Ascending aorta (tissue), 2 donors: ENCODE measurements around the gene CCDC110. TPM values are rescaled to one million over a fixed set of nuclear protein-coding genes. Genes with fewer than 3 reads are reported as not detected.
"Not testable (repeated sequence)": the region's sequence is repeated elsewhere in the genome, so short reads cannot be mapped to it uniquely, and the experiment has no call there.

ENCODE experiments used
- DNase-seq, 2 donors: peaks; one replicate each; pipeline ENCODE4 v3.0.0-alpha.2; 2019; ENCODE audit warnings: low spot score in 2 of 2
- H3K27ac ChIP-seq, 2 donors: fragments of 200-600 bp; sonication (generic); one replicate each; pipeline ENCODE4 v1.5.1; 2016 to 2017; ENCODE audit warnings: mild to moderate bottlenecking in 1 of 2
- H3K27me3 ChIP-seq: fragments of 200-600 bp; sonication (generic); one replicate; pipeline ENCODE4 v1.5.1; 2017
- H3K36me3 ChIP-seq, 2 donors: fragments of 200-600 bp; sonication (generic); one replicate each; pipeline ENCODE4 v1.5.1; 2016
- H3K4me1 ChIP-seq, 2 donors: fragments of 200-600 bp; sonication (generic); one replicate each; pipeline ENCODE4 v1.5.1; 2016 to 2017; ENCODE audit warnings: mild to moderate bottlenecking in 1 of 2
- H3K4me3 ChIP-seq, 2 donors: fragments of 200-600 bp; sonication (generic); one replicate each; pipeline ENCODE4 v1.5.1; 2016 to 2017; ENCODE audit warnings: mild to moderate bottlenecking in 1 of 2
- H3K9me3 ChIP-seq, 2 donors: fragments of 200-600 bp; sonication (generic); one replicate each; pipeline ENCODE4 v1.5.1; 2016
- CTCF ChIP-seq, 3 experiments: fragments of 200-600 bp in 2 of 3; fragments of 450-650 bp in 1 of 3; sonication (generic) in 2 of 3; IDR thresholded peaks; one replicate each; pipeline ENCODE4 v1.5.1; 2016 to 2019; ENCODE audit warnings: antibody characterized with exemption in 3 of 3, mild to moderate bottlenecking in 1 of 3, moderate library complexity in 1 of 3
- intact Hi-C: fragments of 100-400 bp; cut with DNase I; formaldehyde crosslinking; loops from one replicate; pipeline ENCODE4 v1.15.1; 2023
- total RNA-seq: library from RNA; depleted of rRNA; stranded (reverse); fragments of >200 nt; gene quantifications from one replicate; pipeline ENCODE4 v1.1.0, GENCODE V29; 2016

CCDC110 gene
- total RNA-seq, 1 donor from 2014 or later: not detected

GRCh38 chr4:185514182-185514697 is 42.7 kb upstream of the CCDC110 start:
- no peaks in the 10 kb centered on the region for H3K9me3 ChIP-seq
- no peak for TF ChIP-seq CTCF (IDR thresholded peaks at IDR 0.05)
- intact Hi-C loops: loop anchor here (5.0 kb wide), 1 partner anchor 42 kb away; the partner anchor contains the start of gene CCDC110
- H3K4me1 ChIP-seq: peaks cover 0 to 20% of the 10 kb centered on the region in 2 donors
- peaks cover 53% of the 10 kb centered on the region in 2 donors for H3K36me3 ChIP-seq
- no peak overlapping the region for H3K4me3 ChIP-seq
- DNase-seq: no peak
- H3K27me3 ChIP-seq: no peaks in the 10 kb centered on the region
- peak overlapping the region; percentile 13 to 54 for H3K27ac ChIP-seq

GRCh38 chr4:185513489-185514181 is 42.1 kb upstream of the CCDC110 start:
- DNase-seq: no peak
- H3K9me3 ChIP-seq: no peaks in the 10 kb centered on the region
- peaks cover 0 to 20% of the 10 kb centered on the region in 2 donors for H3K4me1 ChIP-seq
- H3K36me3 ChIP-seq: peaks cover 47 to 49% of the 10 kb centered on the region in 2 donors
- intact Hi-C loops: loop anchor here (5.0 kb wide), 1 partner anchor 41 kb away; the partner anchor contains the start of gene CCDC110
- TF ChIP-seq CTCF (IDR thresholded peaks at IDR 0.05): no peak
- peak overlapping the region; percentile 13 to 54 for H3K27ac ChIP-seq
- no peaks in the 10 kb centered on the region for H3K27me3 ChIP-seq
- no peak overlapping the region for H3K4me3 ChIP-seq

- H3K27ac ChIP-seq: peak overlapping the region; percentile 13 to 54
- no peaks in the 10 kb centered on the region for H3K9me3 ChIP-seq
- no peak for TF ChIP-seq CTCF (IDR thresholded peaks at IDR 0.05)
- no peak overlapping the region for H3K4me3 ChIP-seq
- intact Hi-C loops: loop anchor here (5.0 kb wide), 1 partner anchor 40 kb away; the partner anchor contains the start of gene CCDC110
- H3K36me3 ChIP-seq: peaks cover 46 to 47% of the 10 kb centered on the region in 2 donors
- H3K27me3 ChIP-seq: no peaks in the 10 kb centered on the region
- DNase-seq: no peak
- H3K4me1 ChIP-seq: peaks cover 0 to 20% of the 10 kb centered on the region in 2 donors
These were observed 41.0 kb upstream of the CCDC110 start for GRCh38 chr4:185512516-185512915.

GRCh38 chr4:185511243-185511642 is 39.7 kb upstream of the CCDC110 start:
- not testable (repeated sequence) for H3K4me3 ChIP-seq, DNase-seq, H3K9me3 ChIP-seq, H3K27me3 ChIP-seq
- H3K4me1 ChIP-seq: peaks cover 0 to 13% of the 10 kb centered on the region in 2 donors
- peaks cover 47 to 48% of the 10 kb centered on the region in 2 donors for H3K36me3 ChIP-seq
- H3K27ac ChIP-seq: peak overlapping the region in 1 of 2 donors; percentile 13
- intact Hi-C loops: loop anchor here (5.0 kb wide), 1 partner anchor 39 kb away; the partner anchor contains the start of gene CCDC110

- Histone ChIP-seq H3K27ac (peak overlapping the region in 1 of 2 donors; percentile 13), H3K4me3 (no peak overlapping the region), H3K36me3 (peaks cover 48 to 51% of the 10 kb centered on the region in 2 donors), H3K27me3 (no peaks in the 10 kb centered on the region), H3K4me1 (peaks cover 0 to 13% of the 10 kb centered on the region in 2 donors), H3K9me3 (no peaks in the 10 kb centered on the region)
- intact Hi-C loops: loop anchor here (5.0 kb wide), 1 partner anchor 39 kb away; the partner anchor contains the start of gene CCDC110
- no peak for DNase-seq
- TF ChIP-seq CTCF (IDR thresholded peaks at IDR 0.05): no peak
These were observed 39.3 kb upstream of the CCDC110 start for GRCh38 chr4:185510806-185511205.

- Histone ChIP-seq H3K36me3 (peaks cover 39 to 52% of the 10 kb centered on the region in 2 donors), H3K27me3 (no peaks in the 10 kb centered on the region), H3K27ac (peak overlapping the region in 1 of 2 donors; percentile 16), H3K9me3 (no peaks in the 10 kb centered on the region), H3K4me3 (no peak overlapping the region), H3K4me1 (peaks cover 0 to 6% of the 10 kb centered on the region in 2 donors)
- intact Hi-C loops: no loop called here
- no peak for TF ChIP-seq CTCF (IDR thresholded peaks at IDR 0.05)
- no peak for DNase-seq
These were observed 36.6 kb upstream of the CCDC110 start for GRCh38 chr4:185508181-185508580.
